ENCODE data around the gene SLC22A12.
A peak's percentile ranks its signal among the peaks of the same experiment; 100 is the strongest.

SLC22A12 gene

GRCh38 chr11:64641596-64642417 lies 50.8 kb downstream of the SLC22A12 start:
- no peak for TF ChIP-seq CTCF (IDR thresholded peaks at IDR 0.05; ENCODE audit: insufficient read depth, missing control alignments)
- FAIRE-seq (no peak), DNase-seq (ENCODE audit: insufficient read length, low spot score) (no peak)

- TF ChIP-seq CTCF (IDR thresholded peaks at IDR 0.05; ENCODE audit: insufficient read depth, missing control alignments), result no peak
- DNase-seq (ENCODE audit: insufficient read length, low spot score), result no peak
- no peak for FAIRE-seq
Observed at GRCh38 chr11:64642418-64642735, 51.4 kb downstream of the SLC22A12 start.

GRCh38 chr11:64642871-64643255 lies 51.8 kb downstream of the SLC22A12 start:
- DNase-seq (ENCODE audit: insufficient read length, low spot score), result no peak
- no peak for TF ChIP-seq CTCF (IDR thresholded peaks at IDR 0.05; ENCODE audit: insufficient read depth, missing control alignments)
- no peak for FAIRE-seq

- DNase-seq (ENCODE audit: insufficient read length, low spot score), result peak; percentile 68
- no peak for FAIRE-seq
- no peak for TF ChIP-seq CTCF (IDR thresholded peaks at IDR 0.05; ENCODE audit: insufficient read depth, missing control alignments)
Observed at GRCh38 chr11:64643256-64643881, 52.3 kb downstream of the SLC22A12 start.

- FAIRE-seq, result no peak
- no peak for TF ChIP-seq CTCF (IDR thresholded peaks at IDR 0.05; ENCODE audit: insufficient read depth, missing control alignments)
- DNase-seq (ENCODE audit: insufficient read length, low spot score), result no peak
Observed at GRCh38 chr11:64643920-64644646, 53.1 kb downstream of the SLC22A12 start.

GRCh38 chr11:64644647-64645275 lies 53.7 kb downstream of the SLC22A12 start:
- FAIRE-seq (no peak), DNase-seq (ENCODE audit: insufficient read length, low spot score) (no peak)
- TF ChIP-seq CTCF (IDR thresholded peaks at IDR 0.05; ENCODE audit: insufficient read depth, missing control alignments), result no peak
